HepG2 (cell line): Measurements from ENCODE around the gene NINL. TPM values are rescaled to one million over a fixed set of nuclear protein-coding genes. Genes with fewer than 3 reads are reported as not detected.
A peak's percentile ranks its signal among the peaks of the same experiment; 100 is the strongest.

ENCODE experiments used
- ARID2 ChIP-seq: sonication (generic); formaldehyde crosslinking; IDR thresholded peaks from 2 replicates; pipeline ENCODE4 v1.8.1; 2022; ENCODE audit warnings: mild to moderate bottlenecking, missing genetic modification reagents, borderline replicate concordance
- BORCS8-MEF2B ChIP-seq: sonication (generic); formaldehyde crosslinking; IDR thresholded peaks from 2 replicates; pipeline ENCODE4 v1.8.0; 2022; ENCODE audit warnings: mild to moderate bottlenecking, missing genetic modification reagents
- CREB1 ChIP-seq, 2 experiments: fragments of 450-650 bp in 1 of 2; IDR thresholded peaks; 2 replicates each; pipeline ENCODE4 v1.6.1; 2016 to 2017; ENCODE audit warnings: control low read depth in 1 of 2, mild to moderate bottlenecking in 1 of 2, missing compliant biosample characterization in 1 of 2, missing genetic modification characterization in 1 of 2
- FOXA1 ChIP-seq, 2 experiments: fragments of 450-650 bp in 1 of 2; sonication (generic) in 1 of 2; formaldehyde crosslinking in 1 of 2; IDR thresholded peaks; 2 replicates each; pipeline versions ENCODE4 v1.4.0 to v1.6.1; 2016 to 2020; ENCODE audit warnings: missing genetic modification reagents in 1 of 2
- HNRNPK ChIP-seq: fragments of 200-400 bp; formaldehyde crosslinking; IDR thresholded peaks from 2 replicates; pipeline ENCODE4 v1.6.1; 2018; ENCODE audit warnings: low read length, low read depth, moderate library complexity, mild to moderate bottlenecking; ENCODE audit not compliant: poor library complexity, severe bottlenecking
- KMT2A ChIP-seq: sonication (generic); formaldehyde crosslinking; IDR thresholded peaks from 2 replicates; pipeline ENCODE4 v1.4.0; 2020; ENCODE audit warnings: missing genetic modification reagents
- SIX4 ChIP-seq: sonication (generic); formaldehyde crosslinking; IDR thresholded peaks from 2 replicates; pipeline ENCODE4 v1.4.0; 2020; ENCODE audit warnings: missing genetic modification reagents
- ZFP41 ChIP-seq: sonication (generic); formaldehyde crosslinking; IDR thresholded peaks from 2 replicates; pipeline ENCODE4 v1.4.0; 2020; ENCODE audit warnings: mild to moderate bottlenecking, missing genetic modification reagents, borderline replicate concordance
- ZNF256 ChIP-seq: sonication (generic); formaldehyde crosslinking; conservative IDR thresholded peaks from 2 replicates; pipeline ENCODE4 v1.4.0; 2020; ENCODE audit warnings: missing genetic modification reagents
- ZNF354B ChIP-seq: sonication (generic); formaldehyde crosslinking; IDR thresholded peaks from 2 replicates; pipeline ENCODE4 v1.8.0; 2022; ENCODE audit warnings: mild to moderate bottlenecking, missing genetic modification reagents
- ZNF510 ChIP-seq: sonication (generic); formaldehyde crosslinking; IDR thresholded peaks from 2 replicates; pipeline ENCODE4 v1.4.0; 2020; ENCODE audit warnings: low read depth, mild to moderate bottlenecking, missing genetic modification reagents
- ZNF605 ChIP-seq: sonication (generic); formaldehyde crosslinking; IDR thresholded peaks from 2 replicates; pipeline ENCODE4 v1.8.0; 2022; ENCODE audit warnings: mild to moderate bottlenecking, missing genetic modification reagents
- polyA plus RNA-seq, 8 experiments: library from polyadenylated mRNA; depleted of rRNA in 3 of 8; stranded (reverse) in 7 of 8; unstranded in 1 of 8; fragments of >200 nt; fragmentation: Illumina TruSeq in 4 of 8; extraction: Trizol in 4 of 8; gene quantifications; 2 replicates each; pipeline versions ENCODE4 v1.2.1 to v1.2.3, GENCODE V29; 2011 to 2016; ENCODE audit warnings: low read depth in 4 of 8, missing spikeins in 1 of 8, mixed read lengths in 1 of 8; ENCODE audit not compliant: insufficient read depth in 1 of 8
- total RNA-seq, 5 experiments: library from RNA; depleted of rRNA; stranded (reverse); fragments of >200 nt; fragmentation: Illumina TruSeq; extraction: Trizol; gene quantifications; 2 replicates each; pipeline ENCODE4 v1.2.3, GENCODE V29; 2016; ENCODE audit warnings: low read depth in 1 of 5
- TF ChIP-seq, protein P1 (sequence below): sonication (generic); formaldehyde crosslinking; IDR thresholded peaks from 2 replicates; pipeline ENCODE4 v1.5.0; 2020; ENCODE audit warnings: mild to moderate bottlenecking, missing genetic modification reagents
- TF ChIP-seq, protein P2 (sequence below): IDR thresholded peaks from 2 replicates; pipeline ENCODE4 v1.6.1; 2016; ENCODE audit warnings: low read depth, borderline replicate concordance
- TF ChIP-seq, protein P3 (sequence below): IDR thresholded peaks from 2 replicates; pipeline ENCODE4 v1.6.1; 2012; ENCODE audit warnings: low read length, improper control_type of control experiment
- TF ChIP-seq, protein P4 (sequence below): sonication (generic); formaldehyde crosslinking; IDR thresholded peaks from 2 replicates; pipeline ENCODE4 v1.5.0; 2020; ENCODE audit warnings: missing genetic modification reagents
- TF ChIP-seq, protein P5 (sequence below): sonication (generic); formaldehyde crosslinking; IDR thresholded peaks from 2 replicates; pipeline ENCODE4 v1.9.0; 2022; ENCODE audit warnings: missing genetic modification reagents, mild to moderate bottlenecking, borderline replicate concordance
- TF ChIP-seq, protein P6 (sequence below): sonication (generic); formaldehyde crosslinking; IDR thresholded peaks from 2 replicates; pipeline ENCODE4 v1.8.1; 2022; ENCODE audit warnings: mild to moderate bottlenecking, missing genetic modification reagents

The NINL gene
- total and polyA plus RNA-seq, 2 of the 13 experiments (the other 11 are each of a cell fraction or from before 2014, with no cell fraction given) = 32.3 to 34.3 TPM

DNA sequence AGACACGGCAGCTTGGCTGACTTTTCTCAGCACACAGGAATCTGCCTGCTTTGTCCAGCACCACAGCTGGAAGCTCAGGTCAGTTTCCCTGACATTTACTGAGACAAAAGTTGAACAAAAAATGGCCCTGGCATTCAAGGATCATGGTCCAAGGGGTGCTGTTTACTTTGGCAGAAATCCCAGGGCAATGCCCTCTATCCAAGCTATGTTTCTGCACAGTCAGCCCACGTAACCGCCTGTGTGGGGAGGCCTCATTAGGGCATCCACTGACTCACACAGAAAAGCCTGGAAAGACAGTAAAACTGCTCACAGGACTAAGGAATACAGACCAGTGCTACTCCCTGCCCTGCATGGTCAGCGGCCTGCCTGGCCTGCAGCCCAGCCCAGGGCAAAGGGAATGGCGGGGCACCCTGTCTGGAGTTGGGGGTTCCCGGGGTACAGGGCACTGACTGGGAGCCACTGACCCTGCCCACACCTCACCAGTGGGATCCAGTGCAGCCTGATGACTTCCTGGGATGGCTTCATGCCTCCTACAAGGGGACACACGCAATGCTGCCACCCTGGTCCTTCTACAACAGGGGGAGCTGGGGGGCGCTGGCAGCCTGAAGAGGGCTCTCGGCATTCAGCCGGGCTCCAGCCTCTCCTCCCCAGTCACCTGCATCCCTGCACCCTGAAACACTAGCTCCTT, 77.1 kb downstream of the NINL start (continued):
- TF ChIP-seq ZNF510 (peak; percentile 92; the same call in 1 of the 2 replicates), ARID2 (CRISPR knock-in tag) (peak; percentile 86; the same call in 1 of the 2 replicates), ZNF605 (peak; percentile 98), KMT2A (CRISPR knock-in tag) (peak; percentile 84), BORCS8-MEF2B (CRISPR knock-in tag) (peak; percentile 92), ZFP41 (peak; percentile 80; the same call in 1 of the 2 replicates), SIX4 (CRISPR knock-in tag) (peak; percentile 83; the same call in 1 of the 2 replicates), CREB1 (IDR thresholded peaks at IDR 0.05) (peak; percentile 84), CREB1 (CRISPR knock-in tag; IDR thresholded peaks at IDR 0.05) (no peak; the same call in 1 of the 2 replicates), FOXA1 (IDR thresholded peaks at IDR 0.05) (peak; percentile 96), FOXA1 (CRISPR knock-in tag; IDR thresholded peaks at IDR 0.05) (peak; percentile 100), ZNF354B (CRISPR knock-in tag) (0 out of 2 replicates have a peak, but pooled peaks have one; percentile 13), HNRNPK (no peak), ZNF256 (CRISPR knock-in tag) (no peak; the same call in 1 of the 2 replicates)
- TF ChIP-seq, protein P1, sequence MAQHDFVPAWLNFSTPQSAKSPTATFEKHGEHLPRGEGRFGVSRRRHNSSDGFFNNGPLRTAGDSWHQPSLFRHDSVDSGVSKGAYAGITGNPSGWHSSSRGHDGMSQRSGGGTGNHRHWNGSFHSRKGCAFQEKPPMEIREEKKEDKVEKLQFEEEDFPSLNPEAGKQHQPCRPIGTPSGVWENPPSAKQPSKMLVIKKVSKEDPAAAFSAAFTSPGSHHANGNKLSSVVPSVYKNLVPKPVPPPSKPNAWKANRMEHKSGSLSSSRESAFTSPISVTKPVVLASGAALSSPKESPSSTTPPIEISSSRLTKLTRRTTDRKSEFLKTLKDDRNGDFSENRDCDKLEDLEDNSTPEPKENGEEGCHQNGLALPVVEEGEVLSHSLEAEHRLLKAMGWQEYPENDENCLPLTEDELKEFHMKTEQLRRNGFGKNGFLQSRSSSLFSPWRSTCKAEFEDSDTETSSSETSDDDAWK = no peak
- TF ChIP-seq, protein P2, sequence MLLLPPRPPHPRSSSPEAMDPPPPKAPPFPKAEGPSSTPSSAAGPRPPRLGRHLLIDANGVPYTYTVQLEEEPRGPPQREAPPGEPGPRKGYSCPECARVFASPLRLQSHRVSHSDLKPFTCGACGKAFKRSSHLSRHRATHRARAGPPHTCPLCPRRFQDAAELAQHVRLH (CRISPR knock-in tag) = peak; percentile 97
- TF ChIP-seq, protein P3, sequence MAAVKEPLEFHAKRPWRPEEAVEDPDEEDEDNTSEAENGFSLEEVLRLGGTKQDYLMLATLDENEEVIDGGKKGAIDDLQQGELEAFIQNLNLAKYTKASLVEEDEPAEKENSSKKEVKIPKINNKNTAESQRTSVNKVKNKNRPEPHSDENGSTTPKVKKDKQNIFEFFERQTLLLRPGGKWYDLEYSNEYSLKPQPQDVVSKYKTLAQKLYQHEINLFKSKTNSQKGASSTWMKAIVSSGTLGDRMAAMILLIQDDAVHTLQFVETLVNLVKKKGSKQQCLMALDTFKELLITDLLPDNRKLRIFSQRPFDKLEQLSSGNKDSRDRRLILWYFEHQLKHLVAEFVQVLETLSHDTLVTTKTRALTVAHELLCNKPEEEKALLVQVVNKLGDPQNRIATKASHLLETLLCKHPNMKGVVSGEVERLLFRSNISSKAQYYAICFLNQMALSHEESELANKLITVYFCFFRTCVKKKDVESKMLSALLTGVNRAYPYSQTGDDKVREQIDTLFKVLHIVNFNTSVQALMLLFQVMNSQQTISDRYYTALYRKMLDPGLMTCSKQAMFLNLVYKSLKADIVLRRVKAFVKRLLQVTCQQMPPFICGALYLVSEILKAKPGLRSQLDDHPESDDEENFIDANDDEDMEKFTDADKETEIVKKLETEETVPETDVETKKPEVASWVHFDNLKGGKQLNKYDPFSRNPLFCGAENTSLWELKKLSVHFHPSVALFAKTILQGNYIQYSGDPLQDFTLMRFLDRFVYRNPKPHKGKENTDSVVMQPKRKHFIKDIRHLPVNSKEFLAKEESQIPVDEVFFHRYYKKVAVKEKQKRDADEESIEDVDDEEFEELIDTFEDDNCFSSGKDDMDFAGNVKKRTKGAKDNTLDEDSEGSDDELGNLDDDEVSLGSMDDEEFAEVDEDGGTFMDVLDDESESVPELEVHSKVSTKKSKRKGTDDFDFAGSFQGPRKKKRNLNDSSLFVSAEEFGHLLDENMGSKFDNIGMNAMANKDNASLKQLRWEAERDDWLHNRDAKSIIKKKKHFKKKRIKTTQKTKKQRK = no peak
- TF ChIP-seq, protein P4, sequence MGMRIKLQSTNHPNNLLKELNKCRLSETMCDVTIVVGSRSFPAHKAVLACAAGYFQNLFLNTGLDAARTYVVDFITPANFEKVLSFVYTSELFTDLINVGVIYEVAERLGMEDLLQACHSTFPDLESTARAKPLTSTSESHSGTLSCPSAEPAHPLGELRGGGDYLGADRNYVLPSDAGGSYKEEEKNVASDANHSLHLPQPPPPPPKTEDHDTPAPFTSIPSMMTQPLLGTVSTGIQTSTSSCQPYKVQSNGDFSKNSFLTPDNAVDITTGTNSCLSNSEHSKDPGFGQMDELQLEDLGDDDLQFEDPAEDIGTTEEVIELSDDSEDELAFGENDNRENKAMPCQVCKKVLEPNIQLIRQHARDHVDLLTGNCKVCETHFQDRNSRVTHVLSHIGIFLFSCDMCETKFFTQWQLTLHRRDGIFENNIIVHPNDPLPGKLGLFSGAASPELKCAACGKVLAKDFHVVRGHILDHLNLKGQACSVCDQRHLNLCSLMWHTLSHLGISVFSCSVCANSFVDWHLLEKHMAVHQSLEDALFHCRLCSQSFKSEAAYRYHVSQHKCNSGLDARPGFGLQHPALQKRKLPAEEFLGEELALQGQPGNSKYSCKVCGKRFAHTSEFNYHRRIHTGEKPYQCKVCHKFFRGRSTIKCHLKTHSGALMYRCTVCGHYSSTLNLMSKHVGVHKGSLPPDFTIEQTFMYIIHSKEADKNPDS (CRISPR knock-in tag) = peak; percentile 97
- TF ChIP-seq, protein P5, sequence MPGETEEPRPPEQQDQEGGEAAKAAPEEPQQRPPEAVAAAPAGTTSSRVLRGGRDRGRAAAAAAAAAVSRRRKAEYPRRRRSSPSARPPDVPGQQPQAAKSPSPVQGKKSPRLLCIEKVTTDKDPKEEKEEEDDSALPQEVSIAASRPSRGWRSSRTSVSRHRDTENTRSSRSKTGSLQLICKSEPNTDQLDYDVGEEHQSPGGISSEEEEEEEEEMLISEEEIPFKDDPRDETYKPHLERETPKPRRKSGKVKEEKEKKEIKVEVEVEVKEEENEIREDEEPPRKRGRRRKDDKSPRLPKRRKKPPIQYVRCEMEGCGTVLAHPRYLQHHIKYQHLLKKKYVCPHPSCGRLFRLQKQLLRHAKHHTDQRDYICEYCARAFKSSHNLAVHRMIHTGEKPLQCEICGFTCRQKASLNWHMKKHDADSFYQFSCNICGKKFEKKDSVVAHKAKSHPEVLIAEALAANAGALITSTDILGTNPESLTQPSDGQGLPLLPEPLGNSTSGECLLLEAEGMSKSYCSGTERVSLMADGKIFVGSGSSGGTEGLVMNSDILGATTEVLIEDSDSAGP (CRISPR knock-in tag) = peak; percentile 93
- TF ChIP-seq, protein P6, sequence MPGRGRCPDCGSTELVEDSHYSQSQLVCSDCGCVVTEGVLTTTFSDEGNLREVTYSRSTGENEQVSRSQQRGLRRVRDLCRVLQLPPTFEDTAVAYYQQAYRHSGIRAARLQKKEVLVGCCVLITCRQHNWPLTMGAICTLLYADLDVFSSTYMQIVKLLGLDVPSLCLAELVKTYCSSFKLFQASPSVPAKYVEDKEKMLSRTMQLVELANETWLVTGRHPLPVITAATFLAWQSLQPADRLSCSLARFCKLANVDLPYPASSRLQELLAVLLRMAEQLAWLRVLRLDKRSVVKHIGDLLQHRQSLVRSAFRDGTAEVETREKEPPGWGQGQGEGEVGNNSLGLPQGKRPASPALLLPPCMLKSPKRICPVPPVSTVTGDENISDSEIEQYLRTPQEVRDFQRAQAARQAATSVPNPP (CRISPR knock-in tag) = peak; percentile 95
